Activated CD8-positive, alpha-beta memory T cell treated with anti-CD3 and anti-CD28 coated beads for 24 hours (primary cell): Measurements from ENCODE around the gene POU6F1.
A peak's percentile ranks its signal among the peaks of the same experiment; 100 is the strongest.

ENCODE experiments used
- DNase-seq: peaks from one replicate; pipeline ENCODE4 v3.0.0-alpha.2; 2020

The POU6F1 gene

GRCh38 chr12:51197736-51198567 is 19.9 kb downstream of the POU6F1 start:
- DNase-seq: no peak

GRCh38 chr12:51196547-51196946 is 21.3 kb downstream of the POU6F1 start:
- no peak for DNase-seq

- DNase-seq: no peak
Measured at GRCh38 chr12:51195841-51196240, 22.0 kb downstream of the POU6F1 start.

- DNase-seq: no peak
Measured at GRCh38 chr12:51192284-51192671, 25.6 kb downstream of the POU6F1 start.

- no peak for DNase-seq
Measured at GRCh38 chr12:51191516-51192283, 26.2 kb downstream of the POU6F1 start.

- DNase-seq: no peak
Measured at GRCh38 chr12:51190820-51191219, 27.0 kb downstream of the POU6F1 start.

GRCh38 chr12:51189790-51190355 is 28.0 kb downstream of the POU6F1 start:
- DNase-seq: no peak

GRCh38 chr12:51188359-51189051 is 29.4 kb downstream of the POU6F1 start:
- no peak for DNase-seq

- no peak for DNase-seq
Measured at GRCh38 chr12:51187370-51187987, 30.4 kb downstream of the POU6F1 start.

- no peak for DNase-seq
Measured at GRCh38 chr12:51186465-51187085, 31.3 kb downstream of the POU6F1 start.

- no peak for DNase-seq
Measured at GRCh38 chr12:51185171-51185717, 32.6 kb downstream of the POU6F1 start.

- no peak for DNase-seq
Measured at GRCh38 chr12:51183816-51184215, 34.0 kb downstream of the POU6F1 start.

- no peak for DNase-seq
Measured at GRCh38 chr12:51183349-51183748, 34.5 kb downstream of the POU6F1 start.

GRCh38 chr12:51181558-51181957 is 36.3 kb downstream of the POU6F1 start:
- DNase-seq: no peak

GRCh38 chr12:51177897-51178296 is 40.0 kb downstream of the POU6F1 start:
- DNase-seq: no peak

GRCh38 chr12:51174501-51174900 is 43.4 kb downstream of the POU6F1 start:
- no peak for DNase-seq

GRCh38 chr12:51172515-51173431 is 45.1 kb downstream of the POU6F1 start, which contains the start of gene TFCP2:
TSS of gene TFCP2 (minus strand) at chr12:51173135. CDS start at chr12:51172422, 713 bp downstream.
- DNase-seq: peak; percentile 94

GRCh38 chr12:51171884-51172514 is 45.9 kb downstream of the POU6F1 start:
- no peak for DNase-seq

GRCh38 chr12:51163795-51164194 is 54.1 kb downstream of the POU6F1 start:
- peak; percentile 5 for DNase-seq

- DNase-seq: peak; percentile 11
Measured at GRCh38 chr12:51162217-51162616, 55.6 kb downstream of the POU6F1 start.
